ENCODE results near the gene CTTNBP2.

DNA sequence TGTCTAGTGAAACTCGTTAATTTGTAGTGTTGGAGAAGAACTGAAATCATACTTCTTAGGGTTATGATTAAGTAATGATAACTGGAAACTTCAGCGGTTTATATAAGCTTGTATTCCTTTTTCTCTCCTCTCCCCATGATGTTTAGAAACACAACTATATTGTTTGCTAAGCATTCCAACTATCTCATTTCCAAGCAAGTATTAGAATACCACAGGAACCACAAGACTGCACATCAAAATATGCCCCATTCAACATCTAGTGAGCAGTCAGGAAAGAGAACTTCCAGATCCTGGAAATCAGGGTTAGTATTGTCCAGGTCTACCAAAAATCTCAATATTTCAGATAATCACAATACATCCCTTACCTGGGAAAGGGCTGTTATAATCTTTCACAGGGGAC is 205.8 kb downstream of the CTTNBP2 start:
- TF ChIP-seq CTCF (IDR thresholded peaks at IDR 0.05) (no peak), EZH2phosphoT487 (IDR thresholded peaks at IDR 0.05) (no peak)
